ENCODE results near the gene BCO1.

BCO1 gene

GRCh38 chr16:81227785-81228184, 10.7 kb upstream of the BCO1 start:
- Histone ChIP-seq H3K4me1 (ENCODE audit: control insufficient read depth, insufficient read depth, low read length) (no peaks in the 10 kb centered on the region), H3K36me3 (ENCODE audit: control insufficient read depth in 2 of 2, insufficient read depth in 1 of 2, low read length in 2 of 2) (no peaks in the 10 kb centered on the region), H3K27ac (ENCODE audit: extremely low read depth, low read depth, low read length) (no peak overlapping the region), H3K4me3 (ENCODE audit: low read depth, low read length) (no peak overlapping the region), H3K9me3 (ENCODE audit: control insufficient read depth, insufficient read depth, low read depth, low read length) (no peaks in the 10 kb centered on the region)
- POLR2A ChIA-PET, result no interaction called here
- CTCF ChIA-PET, result interaction anchor here (2.1 kb wide), 1 partner anchor 23 kb away, joined by 7 read pairs; no protein-coding TSS in a partner anchor
- TF ChIP-seq ZNF621 (tag by site-specific recombination; IDR thresholded peaks at IDR 0.05) (no peak), MEIS1 (CRISPR knock-in tag; IDR thresholded peaks at IDR 0.05; ENCODE audit: borderline replicate concordance) (no peak), KLF7 (tag by site-specific recombination; IDR thresholded peaks at IDR 0.05; ENCODE audit: borderline replicate concordance) (no peak), GFI1B (tag by site-specific recombination; IDR thresholded peaks at IDR 0.05) (no peak), GLIS1 (tag by site-specific recombination; IDR thresholded peaks at IDR 0.05) (no peak), ZNF670 (tag by site-specific recombination; IDR thresholded peaks at IDR 0.05; ENCODE audit: low read depth) (no peak), MZF1 (tag by site-specific recombination; IDR thresholded peaks at IDR 0.05; ENCODE audit: borderline replicate concordance) (no peak), ZNF266 (tag by site-specific recombination; IDR thresholded peaks at IDR 0.05; ENCODE audit: low read depth) (no peak), SCRT2 (tag by site-specific recombination; IDR thresholded peaks at IDR 0.05) (no peak), ZNF610 (tag by site-specific recombination; IDR thresholded peaks at IDR 0.05; ENCODE audit: borderline replicate concordance) (no peak), ZNF302 (tag by site-specific recombination; IDR thresholded peaks at IDR 0.05; ENCODE audit: low read depth) (no peak), ZNF350 (tag by site-specific recombination; IDR thresholded peaks at IDR 0.05) (no peak), ZNF76 (tag by site-specific recombination; IDR thresholded peaks at IDR 0.05; ENCODE audit: borderline replicate concordance, low read depth) (no peak), ZNF341 (tag by site-specific recombination; IDR thresholded peaks at IDR 0.05; ENCODE audit: low read depth) (no peak), PRDM2 (tag by site-specific recombination; IDR thresholded peaks at IDR 0.05; ENCODE audit: borderline replicate concordance) (no peak), RBAK (tag by site-specific recombination; IDR thresholded peaks at IDR 0.05) (no peak), ZNF37A (tag by site-specific recombination; IDR thresholded peaks at IDR 0.05) (no peak), ZNF175 (tag by site-specific recombination; IDR thresholded peaks at IDR 0.05) (no peak)

GRCh38 chr16:81229811-81230210, 8.7 kb upstream of the BCO1 start:
- Histone ChIP-seq H3K27ac (ENCODE audit: extremely low read depth, low read depth, low read length) (no peak overlapping the region), H3K4me3 (ENCODE audit: low read depth, low read length) (no peak overlapping the region), H3K9me3 (ENCODE audit: control insufficient read depth, insufficient read depth, low read depth, low read length) (no peaks in the 10 kb centered on the region), H3K36me3 (ENCODE audit: control insufficient read depth in 2 of 2, insufficient read depth in 1 of 2, low read length in 2 of 2) (no peaks in the 10 kb centered on the region), H3K4me1 (ENCODE audit: control insufficient read depth, insufficient read depth, low read length) (no peaks in the 10 kb centered on the region)
- CTCF ChIA-PET, result no interaction called here
- POLR2A ChIA-PET, result no interaction called here
- no peak for TF ChIP-seq ZNF24 (tag by site-specific recombination; IDR thresholded peaks at IDR 0.05)
- no peak for TF ChIP-seq ZNF624 (tag by site-specific recombination; IDR thresholded peaks at IDR 0.05)
- TF ChIP-seq ZNF266 (tag by site-specific recombination; IDR thresholded peaks at IDR 0.05; ENCODE audit: low read depth), result no peak
- no peak for TF ChIP-seq TSHZ1 (tag by site-specific recombination; IDR thresholded peaks at IDR 0.05; ENCODE audit: borderline replicate concordance)
- TF ChIP-seq ZNF658 (tag by site-specific recombination; IDR thresholded peaks at IDR 0.05), result no peak
- no peak for TF ChIP-seq ZNF292 (tag by site-specific recombination; IDR thresholded peaks at IDR 0.05; ENCODE audit: borderline replicate concordance, low read depth)
- TF ChIP-seq, protein P1, sequence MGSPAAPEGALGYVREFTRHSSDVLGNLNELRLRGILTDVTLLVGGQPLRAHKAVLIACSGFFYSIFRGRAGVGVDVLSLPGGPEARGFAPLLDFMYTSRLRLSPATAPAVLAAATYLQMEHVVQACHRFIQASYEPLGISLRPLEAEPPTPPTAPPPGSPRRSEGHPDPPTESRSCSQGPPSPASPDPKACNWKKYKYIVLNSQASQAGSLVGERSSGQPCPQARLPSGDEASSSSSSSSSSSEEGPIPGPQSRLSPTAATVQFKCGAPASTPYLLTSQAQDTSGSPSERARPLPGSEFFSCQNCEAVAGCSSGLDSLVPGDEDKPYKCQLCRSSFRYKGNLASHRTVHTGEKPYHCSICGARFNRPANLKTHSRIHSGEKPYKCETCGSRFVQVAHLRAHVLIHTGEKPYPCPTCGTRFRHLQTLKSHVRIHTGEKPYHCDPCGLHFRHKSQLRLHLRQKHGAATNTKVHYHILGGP (tag by site-specific recombination; IDR thresholded peaks at IDR 0.05), result no peak

Measured in HEK293 (cell line).